Panc1 (cell line): ENCODE data around the gene CYSTM1.

Source experiments
- POLR2AphosphoS5 ChIP-seq: IDR thresholded peaks from 2 replicates; pipeline ENCODE4 v1.6.1; 2012; ENCODE audit warnings: mild to moderate bottlenecking, low read depth, low read length, moderate library complexity
- SIN3A ChIP-seq: IDR thresholded peaks from 2 replicates; pipeline ENCODE4 v1.6.1; 2012; ENCODE audit warnings: low read depth, mild to moderate bottlenecking, low read length, moderate library complexity, borderline replicate concordance; ENCODE audit not compliant: insufficient read depth
- TF ChIP-seq, protein P1 (sequence below): fragments of 450-650 bp; IDR thresholded peaks from 2 replicates; pipeline ENCODE4 v1.5.1; 2017; ENCODE audit warnings: mild to moderate bottlenecking
- TF ChIP-seq, protein P2 (sequence below), 2 experiments: IDR thresholded peaks; 2 replicates each; pipeline ENCODE4 v1.6.1; 2011 to 2012; ENCODE audit warnings: low read depth in 2 of 2, control low read depth in 1 of 2, low read length in 1 of 2, mild to moderate bottlenecking in 1 of 2, moderate library complexity in 1 of 2; ENCODE audit not compliant: insufficient read depth in 1 of 2

DNA sequence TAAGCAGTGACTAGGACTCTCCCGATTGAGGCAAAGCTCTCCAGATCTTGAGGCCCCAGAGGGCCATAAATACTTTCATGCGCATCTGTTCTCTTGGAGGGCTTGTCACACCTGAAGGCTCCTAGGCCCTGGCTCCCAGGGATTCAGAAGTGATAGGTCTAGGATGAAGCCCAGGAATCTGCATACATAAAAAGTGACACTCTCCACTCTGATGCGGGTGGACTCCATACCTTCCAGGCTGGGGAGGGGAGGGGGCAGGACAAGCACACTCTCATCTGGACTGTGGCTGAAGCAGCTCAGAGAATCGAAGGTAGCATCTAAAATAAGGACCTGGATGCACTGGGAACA, 9.1 kb upstream of the CYSTM1 start:
- TF ChIP-seq POLR2AphosphoS5: no peak
- TF ChIP-seq, protein P1, sequence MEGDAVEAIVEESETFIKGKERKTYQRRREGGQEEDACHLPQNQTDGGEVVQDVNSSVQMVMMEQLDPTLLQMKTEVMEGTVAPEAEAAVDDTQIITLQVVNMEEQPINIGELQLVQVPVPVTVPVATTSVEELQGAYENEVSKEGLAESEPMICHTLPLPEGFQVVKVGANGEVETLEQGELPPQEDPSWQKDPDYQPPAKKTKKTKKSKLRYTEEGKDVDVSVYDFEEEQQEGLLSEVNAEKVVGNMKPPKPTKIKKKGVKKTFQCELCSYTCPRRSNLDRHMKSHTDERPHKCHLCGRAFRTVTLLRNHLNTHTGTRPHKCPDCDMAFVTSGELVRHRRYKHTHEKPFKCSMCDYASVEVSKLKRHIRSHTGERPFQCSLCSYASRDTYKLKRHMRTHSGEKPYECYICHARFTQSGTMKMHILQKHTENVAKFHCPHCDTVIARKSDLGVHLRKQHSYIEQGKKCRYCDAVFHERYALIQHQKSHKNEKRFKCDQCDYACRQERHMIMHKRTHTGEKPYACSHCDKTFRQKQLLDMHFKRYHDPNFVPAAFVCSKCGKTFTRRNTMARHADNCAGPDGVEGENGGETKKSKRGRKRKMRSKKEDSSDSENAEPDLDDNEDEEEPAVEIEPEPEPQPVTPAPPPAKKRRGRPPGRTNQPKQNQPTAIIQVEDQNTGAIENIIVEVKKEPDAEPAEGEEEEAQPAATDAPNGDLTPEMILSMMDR: no peak
- TF ChIP-seq, protein P2, sequence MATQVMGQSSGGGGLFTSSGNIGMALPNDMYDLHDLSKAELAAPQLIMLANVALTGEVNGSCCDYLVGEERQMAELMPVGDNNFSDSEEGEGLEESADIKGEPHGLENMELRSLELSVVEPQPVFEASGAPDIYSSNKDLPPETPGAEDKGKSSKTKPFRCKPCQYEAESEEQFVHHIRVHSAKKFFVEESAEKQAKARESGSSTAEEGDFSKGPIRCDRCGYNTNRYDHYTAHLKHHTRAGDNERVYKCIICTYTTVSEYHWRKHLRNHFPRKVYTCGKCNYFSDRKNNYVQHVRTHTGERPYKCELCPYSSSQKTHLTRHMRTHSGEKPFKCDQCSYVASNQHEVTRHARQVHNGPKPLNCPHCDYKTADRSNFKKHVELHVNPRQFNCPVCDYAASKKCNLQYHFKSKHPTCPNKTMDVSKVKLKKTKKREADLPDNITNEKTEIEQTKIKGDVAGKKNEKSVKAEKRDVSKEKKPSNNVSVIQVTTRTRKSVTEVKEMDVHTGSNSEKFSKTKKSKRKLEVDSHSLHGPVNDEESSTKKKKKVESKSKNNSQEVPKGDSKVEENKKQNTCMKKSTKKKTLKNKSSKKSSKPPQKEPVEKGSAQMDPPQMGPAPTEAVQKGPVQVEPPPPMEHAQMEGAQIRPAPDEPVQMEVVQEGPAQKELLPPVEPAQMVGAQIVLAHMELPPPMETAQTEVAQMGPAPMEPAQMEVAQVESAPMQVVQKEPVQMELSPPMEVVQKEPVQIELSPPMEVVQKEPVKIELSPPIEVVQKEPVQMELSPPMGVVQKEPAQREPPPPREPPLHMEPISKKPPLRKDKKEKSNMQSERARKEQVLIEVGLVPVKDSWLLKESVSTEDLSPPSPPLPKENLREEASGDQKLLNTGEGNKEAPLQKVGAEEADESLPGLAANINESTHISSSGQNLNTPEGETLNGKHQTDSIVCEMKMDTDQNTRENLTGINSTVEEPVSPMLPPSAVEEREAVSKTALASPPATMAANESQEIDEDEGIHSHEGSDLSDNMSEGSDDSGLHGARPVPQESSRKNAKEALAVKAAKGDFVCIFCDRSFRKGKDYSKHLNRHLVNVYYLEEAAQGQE (IDR thresholded peaks at IDR 0.05; ENCODE audit: insufficient read depth in 1 of 2, low read depth in 2 of 2, low read length in 1 of 2): no peak
- TF ChIP-seq SIN3A: no peak
